Measurements from ENCODE around the gene RAB9A.

The RAB9A gene

DNA sequence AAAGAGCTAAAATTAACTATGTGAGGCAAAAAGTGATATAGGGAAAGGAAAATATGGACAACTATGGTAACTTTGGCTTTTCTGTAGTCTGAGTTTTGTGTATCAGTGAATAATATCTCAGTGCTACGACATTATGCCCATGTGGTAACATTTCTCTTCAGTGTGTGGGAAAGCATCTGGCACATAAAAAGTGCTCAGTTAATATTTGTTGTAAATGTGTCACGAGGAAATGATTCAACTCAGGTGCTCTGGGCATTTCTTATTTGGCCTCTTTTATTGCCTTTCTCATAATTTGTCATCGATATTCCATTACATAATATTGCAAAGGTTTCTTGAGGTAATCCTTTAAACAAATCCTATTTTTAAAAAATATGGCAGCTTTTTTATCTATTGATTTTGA is 63.2 kb downstream of the RAB9A start:
- DNase-seq: no peak

GRCh38 chrX:13752646-13753045 is 63.7 kb downstream of the RAB9A start:
- DNase-seq: no peak

- DNase-seq: no peak
Observed at GRCh38 chrX:13754765-13755164, 65.8 kb downstream of the RAB9A start.

GRCh38 chrX:13755254-13755653 is 66.3 kb downstream of the RAB9A start:
- DNase-seq: no peak

GRCh38 chrX:13756381-13756780 is 67.5 kb downstream of the RAB9A start:
- no peak for DNase-seq

GRCh38 chrX:13759152-13759718 is 70.3 kb downstream of the RAB9A start:
- DNase-seq: no peak

Data from kidney glomerular epithelial cell (primary cell).